HEK293T (cell line): Measurements from ENCODE around the gene ERC2.

Experiments
- ARNT ChIP-seq: fragments of 450-650 bp; IDR thresholded peaks from 2 replicates; pipeline ENCODE4 v1.6.1; 2017; ENCODE audit warnings: mild to moderate bottlenecking
- BHLHE40 ChIP-seq: fragments of 450-650 bp; IDR thresholded peaks from 2 replicates; pipeline ENCODE4 v1.6.1; 2016; ENCODE audit warnings: mild to moderate bottlenecking, moderate library complexity, borderline replicate concordance
- ELF4 ChIP-seq: fragments of 450-650 bp; IDR thresholded peaks from 2 replicates; pipeline ENCODE4 v1.6.1; 2017; ENCODE audit warnings: antibody characterized with exemption
- FOXA1 ChIP-seq: fragments of 450-650 bp; IDR thresholded peaks from 2 replicates; pipeline ENCODE4 v1.6.1; 2016; ENCODE audit warnings: mild to moderate bottlenecking
- FOXK2 ChIP-seq: fragments of 450-650 bp; IDR thresholded peaks from 2 replicates; pipeline ENCODE4 v1.6.1; 2016; ENCODE audit warnings: mild to moderate bottlenecking
- FOXM1 ChIP-seq: fragments of 450-650 bp; IDR thresholded peaks from 2 replicates; pipeline ENCODE4 v1.6.1; 2017; ENCODE audit warnings: mild to moderate bottlenecking, borderline replicate concordance
- HDGF ChIP-seq: fragments of 450-650 bp; IDR thresholded peaks from 2 replicates; pipeline ENCODE4 v1.6.1; 2017; ENCODE audit warnings: antibody characterized with exemption, borderline replicate concordance
- LEF1 ChIP-seq: fragments of 450-650 bp; IDR thresholded peaks from 2 replicates; pipeline ENCODE4 v1.6.1; 2017; ENCODE audit warnings: mild to moderate bottlenecking, borderline replicate concordance
- NFRKB ChIP-seq: fragments of 450-650 bp; IDR thresholded peaks from 2 replicates; pipeline ENCODE4 v1.6.1; 2016; ENCODE audit warnings: mild to moderate bottlenecking, moderate library complexity
- SP1 ChIP-seq: fragments of 450-650 bp; IDR thresholded peaks from 2 replicates; pipeline ENCODE4 v1.6.1; 2017
- TF ChIP-seq, protein P1 (sequence below): fragments of 450-650 bp; IDR thresholded peaks from 2 replicates; pipeline ENCODE4 v1.6.1; 2016

DNA sequence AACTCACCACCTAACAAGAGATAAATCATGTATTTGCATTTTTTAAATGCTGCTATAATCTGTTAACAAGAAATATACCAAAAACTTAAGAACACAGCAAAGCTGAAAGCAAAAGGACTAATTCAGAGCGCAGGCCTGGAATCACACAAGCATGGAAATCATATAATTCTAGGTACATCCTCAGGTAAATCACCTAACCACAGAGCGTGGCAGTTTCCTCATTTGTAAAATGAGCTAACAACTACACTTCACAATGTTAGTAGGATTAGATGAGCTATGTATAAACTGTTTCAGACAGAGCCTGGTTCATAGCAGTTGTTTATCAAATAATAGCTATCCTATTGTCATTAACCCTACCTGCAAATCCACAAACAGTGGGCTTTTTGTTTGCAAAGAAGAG, 146.4 kb downstream of the ERC2 start:
- TF ChIP-seq LEF1 (no peak), FOXM1 (no peak), FOXA1 (no peak), HDGF (no peak), BHLHE40 (no peak), ELF4 (no peak), ARNT (no peak), SP1 (no peak), NFRKB (no peak), FOXK2 (no peak)
- TF ChIP-seq, protein P1, sequence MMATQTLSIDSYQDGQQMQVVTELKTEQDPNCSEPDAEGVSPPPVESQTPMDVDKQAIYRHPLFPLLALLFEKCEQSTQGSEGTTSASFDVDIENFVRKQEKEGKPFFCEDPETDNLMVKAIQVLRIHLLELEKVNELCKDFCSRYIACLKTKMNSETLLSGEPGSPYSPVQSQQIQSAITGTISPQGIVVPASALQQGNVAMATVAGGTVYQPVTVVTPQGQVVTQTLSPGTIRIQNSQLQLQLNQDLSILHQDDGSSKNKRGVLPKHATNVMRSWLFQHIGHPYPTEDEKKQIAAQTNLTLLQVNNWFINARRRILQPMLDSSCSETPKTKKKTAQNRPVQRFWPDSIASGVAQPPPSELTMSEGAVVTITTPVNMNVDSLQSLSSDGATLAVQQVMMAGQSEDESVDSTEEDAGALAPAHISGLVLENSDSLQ: no peak
